ENCODE data around the gene NATD1. TPM values are rescaled to one million over a fixed set of nuclear protein-coding genes. Genes with fewer than 3 reads are reported as not detected.
A peak's percentile ranks its signal among the peaks of the same experiment; 100 is the strongest.

The NATD1 gene
- polyA plus RNA-seq, 1 of the 3 experiments (the other 2 are of a cell fraction) = 3.9 TPM

- Histone ChIP-seq H3K9me3 (no peaks in the 10 kb centered on the region), H2AFZ (ENCODE audit: low read depth) (peak within 1 kb of the TSS; percentile 89), H3F3A (replicated peaks; ENCODE audit: insufficient read depth) (no peaks in the 10 kb centered on the region), H3K4me2 (peak within 1 kb of the TSS; percentile 91), H3K36me3 (replicated peaks in 1 of 2; ENCODE audit: control insufficient read depth in 1 of 2, insufficient read depth in 2 of 2, low read length in 1 of 2) (peaks cover 12 to 16% of the 10 kb centered on the region in 2 experiments), H3K4me3 (ENCODE audit: low read depth in 2 of 2, low read length in 1 of 2) (peak within 1 kb of the TSS; percentile 97 to 99), H4K20me1 (ENCODE audit: insufficient read depth) (peaks cover 40% of the 10 kb centered on the region), H3K79me2 (ENCODE audit: insufficient read depth) (peaks cover 87% of the 10 kb centered on the region), H3K27me3 (ENCODE audit: insufficient read depth) (no peaks in the 10 kb centered on the region), H3K9me2 (no peaks in the 10 kb centered on the region), H3K9ac (peak within 1 kb of the TSS; percentile 99), H3K4me1 (ENCODE audit: control insufficient read depth in 1 of 2, insufficient read depth in 2 of 2, low read depth in 1 of 2, low read length in 1 of 2) (peaks cover 10 to 25% of the 10 kb centered on the region in 2 experiments; a peak in 2 of 4 replicates), H3K27ac (ENCODE audit: low read depth in 2 of 2, low read length in 1 of 2) (peak within 1 kb of the TSS; percentile 91 to 95)
- ChIA-PET CTCF (interaction anchor here (0.6 to 2.9 kb wide), 7 partner anchors 13 to 297 kb away, joined by 3 to 16 read pairs (median 4); no protein-coding TSS in a partner anchor), POLR2A (interaction anchor here (0.8 to 1.3 kb wide), 3 partner anchors 11 to 62 kb away, joined by 3 to 4 read pairs (median 4); no protein-coding TSS in a partner anchor)
- under 1% methylated on average over 33 of the region's 76 CpGs for WGBS (ENCODE audit: low lambda C conversion rate)
- peak; percentile 99 for DNase-seq
- TF ChIP-seq, protein P1, sequence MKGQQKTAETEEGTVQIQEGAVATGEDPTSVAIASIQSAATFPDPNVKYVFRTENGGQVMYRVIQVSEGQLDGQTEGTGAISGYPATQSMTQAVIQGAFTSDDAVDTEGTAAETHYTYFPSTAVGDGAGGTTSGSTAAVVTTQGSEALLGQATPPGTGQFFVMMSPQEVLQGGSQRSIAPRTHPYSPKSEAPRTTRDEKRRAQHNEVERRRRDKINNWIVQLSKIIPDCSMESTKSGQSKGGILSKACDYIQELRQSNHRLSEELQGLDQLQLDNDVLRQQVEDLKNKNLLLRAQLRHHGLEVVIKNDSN (IDR thresholded peaks at IDR 0.05; ENCODE audit: borderline replicate concordance, low read depth) = no peak
- no peak for TF ChIP-seq SMC3 (IDR thresholded peaks at IDR 0.05; ENCODE audit: low read depth, low read length)
- TF ChIP-seq GABPA (IDR thresholded peaks at IDR 0.05; ENCODE audit: low read depth) = peak; percentile 75
- no peak for TF ChIP-seq TEAD4 (IDR thresholded peaks at IDR 0.05; ENCODE audit: borderline replicate concordance, insufficient read depth)
- TF ChIP-seq, protein P2, sequence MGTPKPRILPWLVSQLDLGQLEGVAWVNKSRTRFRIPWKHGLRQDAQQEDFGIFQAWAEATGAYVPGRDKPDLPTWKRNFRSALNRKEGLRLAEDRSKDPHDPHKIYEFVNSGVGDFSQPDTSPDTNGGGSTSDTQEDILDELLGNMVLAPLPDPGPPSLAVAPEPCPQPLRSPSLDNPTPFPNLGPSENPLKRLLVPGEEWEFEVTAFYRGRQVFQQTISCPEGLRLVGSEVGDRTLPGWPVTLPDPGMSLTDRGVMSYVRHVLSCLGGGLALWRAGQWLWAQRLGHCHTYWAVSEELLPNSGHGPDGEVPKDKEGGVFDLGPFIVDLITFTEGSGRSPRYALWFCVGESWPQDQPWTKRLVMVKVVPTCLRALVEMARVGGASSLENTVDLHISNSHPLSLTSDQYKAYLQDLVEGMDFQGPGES (IDR thresholded peaks at IDR 0.05; ENCODE audit: low read depth, low read length) = no peak
- TF ChIP-seq MEF2A (IDR thresholded peaks at IDR 0.05; ENCODE audit: borderline replicate concordance, low read depth) = no peak
- TF ChIP-seq ELF1 (IDR thresholded peaks at IDR 0.05) = peak; percentile 67; the same call in 1 of the 2 replicates
- TF ChIP-seq CHD2 (IDR thresholded peaks at IDR 0.05; ENCODE audit: low read length, partially characterized antibody) = peak; percentile 99
- no peak for TF ChIP-seq FOSL2 (IDR thresholded peaks at IDR 0.05; ENCODE audit: borderline replicate concordance, low read depth)
- no peak for TF ChIP-seq JUND (IDR thresholded peaks at IDR 0.05)
- no peak for TF ChIP-seq PBX3 (IDR thresholded peaks at IDR 0.05)
- TF ChIP-seq, protein P3, sequence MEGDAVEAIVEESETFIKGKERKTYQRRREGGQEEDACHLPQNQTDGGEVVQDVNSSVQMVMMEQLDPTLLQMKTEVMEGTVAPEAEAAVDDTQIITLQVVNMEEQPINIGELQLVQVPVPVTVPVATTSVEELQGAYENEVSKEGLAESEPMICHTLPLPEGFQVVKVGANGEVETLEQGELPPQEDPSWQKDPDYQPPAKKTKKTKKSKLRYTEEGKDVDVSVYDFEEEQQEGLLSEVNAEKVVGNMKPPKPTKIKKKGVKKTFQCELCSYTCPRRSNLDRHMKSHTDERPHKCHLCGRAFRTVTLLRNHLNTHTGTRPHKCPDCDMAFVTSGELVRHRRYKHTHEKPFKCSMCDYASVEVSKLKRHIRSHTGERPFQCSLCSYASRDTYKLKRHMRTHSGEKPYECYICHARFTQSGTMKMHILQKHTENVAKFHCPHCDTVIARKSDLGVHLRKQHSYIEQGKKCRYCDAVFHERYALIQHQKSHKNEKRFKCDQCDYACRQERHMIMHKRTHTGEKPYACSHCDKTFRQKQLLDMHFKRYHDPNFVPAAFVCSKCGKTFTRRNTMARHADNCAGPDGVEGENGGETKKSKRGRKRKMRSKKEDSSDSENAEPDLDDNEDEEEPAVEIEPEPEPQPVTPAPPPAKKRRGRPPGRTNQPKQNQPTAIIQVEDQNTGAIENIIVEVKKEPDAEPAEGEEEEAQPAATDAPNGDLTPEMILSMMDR (IDR thresholded peaks at IDR 0.05) = no peak; the same call in 1 of the 2 replicates
- no peak for TF ChIP-seq TCF12 (IDR thresholded peaks at IDR 0.05)
- TF ChIP-seq NFIC (IDR thresholded peaks at IDR 0.05; ENCODE audit: borderline replicate concordance) = peak; percentile 44; the same call in 1 of the 2 replicates
- TF ChIP-seq MAX (IDR thresholded peaks at IDR 0.05; ENCODE audit: low read depth) = peak; percentile 31; the same call in 1 of the 2 replicates
- TF ChIP-seq RXRA (IDR thresholded peaks at IDR 0.05; ENCODE audit: borderline replicate concordance, low read depth) = no peak
- peak; percentile 67; the same call in 1 of the 2 replicates for TF ChIP-seq POLR2AphosphoS5 (IDR thresholded peaks at IDR 0.05; ENCODE audit: low read depth, low read length)
- TF ChIP-seq FOXJ3 (CRISPR knock-in tag; IDR thresholded peaks at IDR 0.05) = no peak
- no peak for TF ChIP-seq RFX5 (IDR thresholded peaks at IDR 0.05; ENCODE audit: low read length)
- TF ChIP-seq NRF1 (IDR thresholded peaks at IDR 0.05; ENCODE audit: low read depth, low read length) = no peak
- no peak for TF ChIP-seq EP300 (IDR thresholded peaks at IDR 0.05; ENCODE audit: borderline replicate concordance in 1 of 2, low read depth in 1 of 2, low read length in 1 of 2)
- TF ChIP-seq SIN3A (IDR thresholded peaks at IDR 0.05; ENCODE audit: borderline replicate concordance, low read depth, low read length) = peak; percentile 81; the same call in 1 of the 2 replicates
- no peak for TF ChIP-seq FOXM1 (IDR thresholded peaks at IDR 0.05; ENCODE audit: low read depth)
- no peak; the same call in 1 of the 2 replicates for TF ChIP-seq MXI1 (IDR thresholded peaks at IDR 0.05; ENCODE audit: low read depth, low read length)
- no peak for TF ChIP-seq RAD21 (IDR thresholded peaks at IDR 0.05; ENCODE audit: low read length)
These were observed 39.0 kb downstream of the NATD1 start, which contains the start of gene TMEM11 for GRCh38 chr17:21214015-21214776. Gene TMEM11 (minus strand): TSS chr17:21214161. CDS start chr17:21214152, 9 bp downstream.

All from SK-N-SH (cell line).